Tibial nerve (tissue), 4 donors: ENCODE results near the gene SYTL3. TPM values are rescaled to one million over a fixed set of nuclear protein-coding genes. Genes with fewer than 3 reads are reported as not detected.
"Not testable (repeated sequence)": the region's sequence is repeated elsewhere in the genome, so short reads cannot be mapped to it uniquely, and the experiment has no call there.

Experiments used
- DNase-seq, 2 donors: peaks; one replicate each; pipeline ENCODE4 v3.0.0-alpha.2; 2019; ENCODE audit warnings: low spot score in 2 of 2
- H3K27ac ChIP-seq, 4 donors: fragments of 200-600 bp; sonication (generic) in 3 of 4; one replicate each; pipeline ENCODE4 v1.5.1; 2017 to 2019; ENCODE audit warnings: mild to moderate bottlenecking in 1 of 4
- H3K27me3 ChIP-seq, 2 donors: fragments of 200-600 bp; sonication (generic) in 1 of 2; one replicate each; pipeline versions ENCODE4 v1.5.1 to v1.6.0; 2017 to 2019
- H3K36me3 ChIP-seq, 3 donors: fragments of 200-600 bp; sonication (generic); one replicate each; pipeline ENCODE4 v1.5.1; 2018 to 2019
- H3K4me1 ChIP-seq, 4 donors: fragments of 200-600 bp; sonication (generic) in 3 of 4; one replicate each; pipeline ENCODE4 v1.5.1; 2017 to 2019
- H3K4me3 ChIP-seq, 4 donors: fragments of 200-600 bp; sonication (generic) in 3 of 4; one replicate each; pipeline ENCODE4 v1.5.1; 2017 to 2019; ENCODE audit warnings: mild to moderate bottlenecking in 1 of 4, moderate library complexity in 1 of 4
- H3K9me3 ChIP-seq, 4 donors: fragments of 200-600 bp; sonication (generic) in 3 of 4; one replicate each; pipeline ENCODE4 v1.5.1; 2017 to 2019
- CTCF ChIP-seq, 5 experiments: fragments of 200-600 bp in 3 of 5; fragments of 450-650 bp in 2 of 5; sonication (generic) in 3 of 5; IDR thresholded peaks; one replicate each; pipeline ENCODE4 v1.5.1; 2016 to 2019; ENCODE audit warnings: antibody characterized with exemption in 5 of 5, mild to moderate bottlenecking in 3 of 5, moderate library complexity in 2 of 5
- EP300 ChIP-seq, 2 donors: sonication (generic); formaldehyde crosslinking; IDR thresholded peaks; one replicate each; pipeline ENCODE4 v1.6.1; 2017; ENCODE audit warnings: antibody characterized with exemption in 2 of 2, mild to moderate bottlenecking in 1 of 2
- POLR2A ChIP-seq, 2 donors: fragments of 450-650 bp; IDR thresholded peaks; one replicate each; pipeline ENCODE4 v1.6.1; 2017; ENCODE audit warnings: antibody characterized with exemption in 2 of 2, mild to moderate bottlenecking in 2 of 2, moderate library complexity in 2 of 2
- WGBS, 2 donors: methylation state at CpG; one replicate each; pipeline ENCODE4 v1.1.5; 2018; 5-methylcytosine and 5-hydroxymethylcytosine counted together
- total RNA-seq, 4 donors: library from RNA; depleted of rRNA; stranded (reverse); fragments of >200 nt; gene quantifications; one replicate each; pipeline ENCODE4 v1.1.0, GENCODE V29; 2016

Gene SYTL3
- total RNA-seq, 4 donors from 2014 or later, result 1.3 to 6.7 (median 3.6) TPM

GRCh38 chr6:158654960-158655489 lies 5.2 kb downstream of the SYTL3 start:
- no peak for DNase-seq
- H3K4me3 ChIP-seq, result no peak overlapping the region
- no peaks in the 10 kb centered on the region for H3K27me3 ChIP-seq
- 77 to 83% methylated on average over 10 of the region's 10 CpGs for WGBS, 2 donors
- H3K36me3 ChIP-seq, result no peaks in the 10 kb centered on the region
- no peak for TF ChIP-seq CTCF (IDR thresholded peaks at IDR 0.05)
- peak in 1 of 2 donors; percentile 55 for TF ChIP-seq EP300 (IDR thresholded peaks at IDR 0.05)
- H3K4me1 ChIP-seq, result peaks cover 0 to 7% (median under 1%) of the 10 kb centered on the region in 4 donors
- H3K27ac ChIP-seq, result peak overlapping the region in 2 of 4 donors; percentile 55 to 80
- H3K9me3 ChIP-seq, result no peaks in the 10 kb centered on the region

GRCh38 chr6:158655569-158656450 lies 6.0 kb downstream of the SYTL3 start:
- no peak for DNase-seq
- peaks cover 0 to 7% (median 2%) of the 10 kb centered on the region in 4 donors for H3K4me1 ChIP-seq
- 87 to 90% methylated on average over 21 to 22 of the region's 22 CpGs for WGBS, 2 donors
- H3K36me3 ChIP-seq, result no peaks in the 10 kb centered on the region
- no peak overlapping the region for H3K27ac ChIP-seq
- TF ChIP-seq POLR2A (IDR thresholded peaks at IDR 0.05), result no peak
- TF ChIP-seq EP300 (IDR thresholded peaks at IDR 0.05), result no peak
- TF ChIP-seq CTCF (IDR thresholded peaks at IDR 0.05), result no peak
- no peaks in the 10 kb centered on the region for H3K9me3 ChIP-seq
- no peaks in the 10 kb centered on the region for H3K27me3 ChIP-seq
- no peak overlapping the region for H3K4me3 ChIP-seq

GRCh38 chr6:158656986-158657385 lies 7.1 kb downstream of the SYTL3 start:
- H3K36me3 ChIP-seq, H3K9me3 ChIP-seq, H3K4me1 ChIP-seq, DNase-seq, H3K4me3 ChIP-seq, H3K27me3 ChIP-seq, H3K27ac ChIP-seq: not testable (repeated sequence)
- WGBS, 2 donors, result 52 to 53% methylated on average over 9 of the region's 9 CpGs

- Histone ChIP-seq H3K9me3 (no peaks in the 10 kb centered on the region), H3K4me1 (peaks cover 0 to 14% (median 0%) of the 10 kb centered on the region in 4 donors), H3K4me3 (no peak overlapping the region), H3K27ac (no peak overlapping the region), H3K27me3 (peaks cover 0 to 9% of the 10 kb centered on the region in 2 donors), H3K36me3 (no peaks in the 10 kb centered on the region)
- no peak for DNase-seq
- 38 to 48% methylated on average over 10 of the region's 10 CpGs for WGBS, 2 donors
- TF ChIP-seq CTCF (IDR thresholded peaks at IDR 0.05) (peak in 3 of 5 experiments; percentile 9 to 40 (median 16)), EP300 (IDR thresholded peaks at IDR 0.05) (no peak), POLR2A (IDR thresholded peaks at IDR 0.05) (no peak)
Observed at GRCh38 chr6:158660333-158660754, 10.5 kb downstream of the SYTL3 start.

- Histone ChIP-seq H3K27ac (no peak overlapping the region), H3K27me3 (peaks cover 0 to 15% of the 10 kb centered on the region in 2 donors), H3K9me3 (no peaks in the 10 kb centered on the region), H3K4me1 (peaks cover 0 to 14% (median 0%) of the 10 kb centered on the region in 4 donors), H3K36me3 (no peaks in the 10 kb centered on the region), H3K4me3 (no peak overlapping the region)
- DNase-seq, result no peak
- TF ChIP-seq POLR2A (IDR thresholded peaks at IDR 0.05), result no peak
- no peak for TF ChIP-seq EP300 (IDR thresholded peaks at IDR 0.05)
- TF ChIP-seq CTCF (IDR thresholded peaks at IDR 0.05), result no peak
- WGBS, 2 donors, result 72 to 92% methylated on average over 3 of the region's 3 CpGs
Observed at GRCh38 chr6:158661156-158661685, 11.4 kb downstream of the SYTL3 start.
